DMS153 (cell line): ENCODE measurements around the gene OR10H3.
"Not testable (repeated sequence)": the region's sequence is repeated elsewhere in the genome, so short reads cannot be mapped to it uniquely, and the experiment has no call there.

ENCODE experiments used
- DNase-seq: peaks from one replicate; lab custom pipeline; 2025; lab: John Stamatoyannopoulos, UW

Gene OR10H3, protein sequence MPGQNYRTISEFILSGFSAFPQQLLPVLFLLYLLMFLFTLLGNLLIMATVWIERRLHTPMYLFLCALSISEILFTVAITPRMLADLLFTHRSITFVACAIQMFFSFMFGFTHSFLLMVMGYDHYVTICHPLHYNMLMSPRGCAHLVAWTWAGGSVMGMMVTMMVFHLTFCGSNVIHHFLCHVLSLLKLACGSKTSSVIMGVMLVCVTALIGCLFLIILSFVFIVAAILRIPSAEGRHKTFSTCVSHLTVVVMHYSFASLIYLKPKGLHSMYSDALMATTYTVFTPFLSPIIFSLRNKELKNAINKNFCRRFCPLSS

GRCh38 chr19:15737722-15738121, at the start of gene OR10H3:
Gene OR10H3, plus strand, starts transcription at chr19:15737985. Its CDS starts 3,408 bp downstream, at chr19:15741393.
- DNase-seq: no peak

- no peak for DNase-seq
Observed at GRCh38 chr19:15696654-15697194, 41.1 kb upstream of the OR10H3 start.

- DNase-seq: peak; percentile 67
Observed at GRCh38 chr19:15701757-15702533, 35.8 kb upstream of the OR10H3 start.

DNA sequence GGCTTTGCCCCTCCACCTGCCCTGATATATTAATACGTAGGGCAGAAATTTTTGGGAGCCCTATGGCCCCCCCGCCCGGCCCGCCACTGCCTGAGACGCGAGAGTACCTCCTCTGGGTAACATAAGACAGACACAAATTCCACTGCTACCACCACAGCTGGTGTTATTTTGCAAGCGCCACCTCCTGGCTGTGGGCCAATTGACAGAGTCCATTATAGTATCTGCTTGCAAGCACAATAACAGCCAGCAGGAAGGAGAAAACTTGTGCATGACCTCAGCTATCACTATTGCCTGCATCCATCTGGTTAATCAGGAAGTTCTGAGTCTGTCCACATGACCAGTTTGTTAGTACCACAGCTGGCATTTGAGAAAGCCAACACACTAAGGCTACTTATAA, 35.3 kb upstream of the OR10H3 start:
- peak; percentile 85 for DNase-seq

- no peak for DNase-seq
Observed at GRCh38 chr19:15714638-15715037, 23.1 kb upstream of the OR10H3 start.

DNA sequence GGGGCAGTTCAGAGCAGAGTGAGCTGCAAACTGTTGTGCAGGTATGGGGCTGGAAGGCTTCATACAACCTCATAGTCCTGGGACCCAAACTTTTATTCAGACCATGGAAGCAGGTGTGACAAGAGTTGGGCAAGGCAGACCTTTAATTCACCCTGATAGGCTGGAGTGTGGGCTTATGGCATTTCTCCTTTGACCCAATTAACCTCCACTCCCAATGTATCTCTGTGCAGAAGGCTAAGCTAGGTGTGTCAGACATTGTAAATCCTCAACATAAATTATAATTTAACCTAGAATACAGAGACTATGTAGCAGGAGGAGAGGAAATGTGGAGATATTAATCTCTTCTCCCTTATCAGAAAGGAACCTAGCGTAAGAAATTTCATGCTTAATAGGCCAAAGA, 22.1 kb upstream of the OR10H3 start:
- DNase-seq: no peak

DNA sequence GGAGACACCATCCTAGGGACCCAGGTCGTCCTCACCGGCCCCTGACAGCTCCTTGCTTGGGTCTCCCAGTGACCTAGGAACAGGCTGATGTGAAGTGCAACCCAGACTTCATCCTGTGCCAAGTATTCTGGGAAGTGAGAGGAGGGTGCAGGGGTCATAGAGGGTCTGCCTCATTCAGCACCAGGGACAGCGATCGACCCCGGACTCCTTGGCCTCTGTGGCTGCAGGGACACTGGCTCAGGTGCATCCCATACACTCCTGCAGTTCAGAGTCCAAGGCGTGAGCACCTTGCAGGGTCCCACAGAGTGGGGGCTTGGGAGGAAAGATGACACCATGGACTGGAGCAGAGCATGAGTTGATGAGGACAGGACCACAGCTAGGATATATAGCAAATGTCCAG, 20.0 kb upstream of the OR10H3 start:
- DNase-seq: no peak

- DNase-seq: no peak
Observed at GRCh38 chr19:15721268-15721667, 16.5 kb upstream of the OR10H3 start.

DNA sequence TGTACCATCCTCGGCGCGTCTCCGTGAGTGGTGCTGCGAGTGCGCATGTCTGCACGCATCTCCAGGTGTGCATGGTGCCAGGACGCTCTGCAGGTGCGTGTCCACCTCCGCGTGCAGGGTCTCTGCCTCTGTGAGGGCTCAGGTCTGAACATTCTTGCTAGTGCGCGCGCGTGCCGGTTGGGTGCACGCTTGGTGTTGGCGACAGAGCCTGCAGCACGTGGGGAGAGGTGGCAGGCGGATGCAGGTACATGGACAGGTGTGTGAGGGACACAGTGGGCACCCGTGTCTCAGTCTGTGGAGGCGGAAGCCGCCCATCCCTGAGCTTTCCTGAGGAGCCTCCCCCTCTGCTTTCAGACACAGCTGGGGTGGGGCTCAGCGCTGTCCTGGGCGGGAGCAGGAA, 14.8 kb upstream of the OR10H3 start:
- no peak for DNase-seq

DNA sequence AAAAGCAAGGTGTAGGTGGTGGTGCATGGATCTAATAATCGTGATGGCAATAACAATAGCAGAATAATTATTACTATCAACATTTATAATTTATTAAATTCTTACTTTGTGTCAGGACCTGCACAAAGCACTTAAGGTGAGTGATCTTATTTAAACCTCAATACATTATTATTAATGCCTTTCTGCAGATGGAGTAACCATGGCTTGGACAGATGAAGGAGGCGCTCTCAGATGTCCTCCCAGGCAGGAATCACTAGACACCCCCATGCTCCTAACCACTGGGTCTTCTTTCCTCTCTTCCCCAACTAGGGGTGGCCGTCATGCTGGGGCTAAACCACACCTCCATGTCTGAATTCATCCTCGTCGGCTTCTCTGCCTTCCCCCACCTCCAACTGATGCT, 10.1 kb upstream of the OR10H3 start, which contains the start of gene OR10H2:
OR10H2 (plus strand) TSS at position 301 of the 400 bp plus-strand sequence; CDS start at position 321, 20 bp downstream.
- DNase-seq: no peak

- no peak for DNase-seq
Observed at GRCh38 chr19:15730538-15730937, 7.2 kb upstream of the OR10H3 start.

- DNase-seq: no peak
Observed at GRCh38 chr19:15732388-15732787, 5.4 kb upstream of the OR10H3 start.

DNA sequence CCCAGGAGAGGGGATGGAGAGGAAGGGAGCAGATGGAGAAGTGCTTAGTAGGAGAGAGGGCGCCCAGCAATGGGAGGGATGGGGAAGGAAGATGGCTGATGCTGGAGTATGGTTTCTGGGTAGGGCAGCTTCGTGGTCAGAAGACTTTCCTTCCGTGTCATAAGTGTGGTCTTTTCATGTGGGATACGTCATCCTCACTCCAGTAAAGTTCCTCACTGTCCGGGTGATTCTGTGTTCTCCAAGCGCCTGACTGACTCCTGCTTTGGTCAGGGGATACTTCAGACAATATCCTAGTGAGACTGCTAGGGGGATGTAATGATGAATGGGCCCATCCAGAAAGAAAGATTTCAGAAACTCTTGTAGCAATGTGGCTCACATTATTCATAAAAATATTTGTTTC, 3.9 kb upstream of the OR10H3 start:
- DNase-seq: no peak

DNA sequence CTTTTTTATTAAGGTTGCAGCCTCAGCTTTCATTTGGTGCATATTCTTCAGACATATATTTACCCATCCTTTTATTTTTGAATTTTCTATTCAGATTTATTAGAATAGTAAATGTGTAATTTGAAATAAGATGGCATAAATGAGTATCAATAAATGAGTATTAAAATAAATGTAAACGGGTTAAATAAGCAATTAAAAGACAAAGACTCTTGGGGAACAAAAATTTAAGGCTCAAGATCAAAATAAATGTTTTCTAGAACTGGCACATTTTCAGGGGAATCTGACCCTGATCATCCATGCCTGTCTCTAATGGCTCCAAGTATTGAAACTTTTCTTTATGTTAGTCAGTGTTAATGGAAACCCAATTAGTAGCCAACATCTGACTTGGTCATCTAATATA, 3.0 kb downstream of the OR10H3 start:
- DNase-seq: no peak

DNA sequence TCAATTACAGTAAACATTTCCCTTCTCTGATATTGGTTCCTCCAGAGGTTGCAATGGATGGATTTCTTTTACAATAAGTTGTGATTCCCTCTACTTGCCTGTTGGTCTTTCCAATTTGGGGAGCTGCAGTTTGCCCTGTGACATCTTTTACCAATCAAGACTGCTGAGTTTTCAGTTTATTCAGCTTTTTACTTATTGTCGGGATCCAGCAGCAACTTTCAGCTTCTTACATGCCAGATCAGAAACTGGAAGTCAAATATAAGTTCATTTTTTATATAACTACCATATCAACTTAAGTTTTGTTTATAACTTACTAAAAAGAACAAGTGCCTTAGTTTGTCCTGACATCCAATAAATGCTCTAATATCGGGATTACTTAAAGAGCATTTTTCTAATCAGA, 10.5 kb downstream of the OR10H3 start:
- no peak for DNase-seq

DNA sequence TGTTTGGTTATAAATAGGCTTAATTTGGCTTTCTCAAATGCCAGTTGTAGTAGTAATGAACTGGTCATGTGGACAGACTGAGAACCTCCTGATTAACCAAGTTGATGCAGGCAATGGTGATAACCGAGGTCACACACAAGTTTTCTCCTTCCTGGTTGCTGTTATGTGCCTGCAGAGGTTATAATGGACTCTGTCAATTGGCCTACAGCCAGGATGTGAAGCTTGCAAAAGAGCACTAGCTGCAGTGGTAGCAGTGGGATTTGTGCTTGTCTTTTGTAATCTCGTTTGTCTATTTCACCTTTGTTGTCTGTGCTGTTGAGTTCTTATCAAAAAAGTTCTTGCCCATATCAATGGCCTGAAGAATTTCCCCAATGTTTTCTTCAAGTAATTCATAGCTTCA, 20.6 kb downstream of the OR10H3 start:
- DNase-seq: peak; percentile 3

GRCh38 chr19:15759962-15760565, 22.3 kb downstream of the OR10H3 start:
- DNase-seq: no peak

- no peak for DNase-seq
Observed at GRCh38 chr19:15769586-15769985, 31.8 kb downstream of the OR10H3 start.

DNA sequence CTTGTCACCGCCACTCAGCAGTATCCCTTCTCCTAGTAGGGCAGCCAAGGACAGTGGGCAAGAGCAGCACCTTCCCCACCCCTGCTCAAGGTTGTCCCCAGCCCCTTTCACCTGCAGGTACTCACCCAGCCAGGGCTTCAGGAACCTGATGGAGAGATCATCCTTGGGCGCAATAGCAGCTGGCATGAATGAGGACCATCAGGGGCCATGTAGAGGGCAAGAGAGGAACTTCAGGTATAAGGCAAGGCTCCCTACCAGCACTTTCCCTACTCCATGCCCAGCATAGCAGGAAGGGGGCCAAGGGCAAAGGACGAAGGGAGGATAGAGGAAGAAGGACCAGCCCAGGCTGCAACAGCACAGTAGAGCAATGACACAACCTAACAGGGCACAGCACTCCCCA, 36.4 kb downstream of the OR10H3 start:
- DNase-seq: not testable (repeated sequence)

GRCh38 chr19:15775249-15775648, 37.5 kb downstream of the OR10H3 start:
- DNase-seq: no peak

DNA sequence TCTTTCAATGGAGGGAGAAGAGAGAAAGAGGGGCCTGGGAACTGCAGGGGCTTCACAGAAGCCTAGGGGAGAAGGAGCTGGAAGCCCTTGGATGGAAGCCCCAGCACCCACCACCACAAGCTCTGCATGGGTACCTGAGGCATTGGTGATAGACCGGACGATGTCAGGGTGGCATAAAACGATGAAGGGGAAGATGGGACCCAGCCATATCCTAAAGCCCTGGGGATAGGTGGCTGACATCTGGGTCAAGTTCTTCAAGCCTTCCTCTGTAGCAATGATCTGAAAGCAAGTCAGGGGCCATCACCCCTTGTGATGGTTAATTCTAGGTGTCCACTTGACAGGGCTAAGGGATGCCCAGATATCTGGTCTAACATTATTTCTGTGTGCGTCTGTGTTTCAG, 38.5 kb downstream of the OR10H3 start:
- DNase-seq: no peak
